Subcutaneous abdominal adipose tissue (tissue), 5 donors: Measurements from ENCODE around the gene EPB41L5.

Experiments
- H3K27ac ChIP-seq: one replicate; pipeline ENCODE4 v1.7.0; 2013; ENCODE audit warnings: low read depth, mild to moderate bottlenecking, inconsistent platforms, low read length, moderate library complexity
- H3K27me3 ChIP-seq, 5 donors: one replicate each; pipeline ENCODE4 v1.7.0; 2013; ENCODE audit warnings: low read length in 5 of 5, inconsistent platforms in 1 of 5; ENCODE audit not compliant: control insufficient read depth in 5 of 5, insufficient read depth in 4 of 5
- H3K36me3 ChIP-seq, 5 donors: one replicate each; pipeline ENCODE4 v1.7.0; 2013; ENCODE audit warnings: low read length in 5 of 5; ENCODE audit not compliant: control insufficient read depth in 5 of 5, insufficient read depth in 5 of 5
- H3K4me1 ChIP-seq, 5 donors: one replicate each; pipeline ENCODE4 v1.7.0; 2013; ENCODE audit warnings: low read length in 5 of 5, mild to moderate bottlenecking in 3 of 5, moderate library complexity in 1 of 5; ENCODE audit not compliant: control insufficient read depth in 5 of 5, insufficient read depth in 5 of 5
- H3K4me3 ChIP-seq, 5 donors: one replicate each; pipeline ENCODE4 v1.7.0; 2013; ENCODE audit warnings: low read length in 5 of 5, low read depth in 1 of 5
- H3K9ac ChIP-seq, 5 donors: one replicate each; pipeline ENCODE4 v1.7.0; 2013; ENCODE audit warnings: low read length in 5 of 5, mild to moderate bottlenecking in 4 of 5, moderate library complexity in 3 of 5
- H3K9me3 ChIP-seq, 5 donors: one replicate each; pipeline ENCODE4 v1.7.0; 2013; ENCODE audit warnings: low read length in 5 of 5; ENCODE audit not compliant: control insufficient read depth in 5 of 5
- donor health status: healthy.
- donor health status: healthy.
- donor health status: healthy.
- donor health status: healthy.
- donor health status: healthy.

EPB41L5 gene

DNA sequence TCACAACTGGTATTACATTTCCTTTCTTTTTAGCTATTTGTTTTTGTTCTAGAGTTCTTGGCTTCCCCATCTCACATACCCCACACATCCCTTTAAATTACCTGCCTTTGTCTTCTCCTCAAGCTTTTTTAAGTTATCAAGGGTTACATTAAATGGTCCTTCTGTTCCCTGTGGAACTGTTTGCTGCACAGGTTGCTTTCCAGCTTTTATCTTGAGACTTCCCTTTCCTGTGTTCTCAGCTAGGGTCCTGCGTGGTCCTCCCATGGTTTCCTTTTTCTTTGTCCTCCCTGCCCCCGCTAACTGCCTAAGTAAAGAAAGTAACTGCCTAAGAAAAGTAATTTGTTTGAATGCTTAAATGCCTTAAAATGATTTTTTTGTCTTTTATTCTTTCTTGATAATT lies 66.8 kb downstream of the EPB41L5 start:
- Histone ChIP-seq H3K9me3 (peaks cover 0 to 3% (median 0%) of the 10 kb centered on the region in 5 donors), H3K4me1 (no peaks in the 10 kb centered on the region), H3K36me3 (peaks cover 0 to 11% (median 7%) of the 10 kb centered on the region in 5 donors), H3K27me3 (no peaks in the 10 kb centered on the region), H3K9ac (no peak overlapping the region), H3K27ac (no peak overlapping the region), H3K4me3 (no peak overlapping the region)

DNA sequence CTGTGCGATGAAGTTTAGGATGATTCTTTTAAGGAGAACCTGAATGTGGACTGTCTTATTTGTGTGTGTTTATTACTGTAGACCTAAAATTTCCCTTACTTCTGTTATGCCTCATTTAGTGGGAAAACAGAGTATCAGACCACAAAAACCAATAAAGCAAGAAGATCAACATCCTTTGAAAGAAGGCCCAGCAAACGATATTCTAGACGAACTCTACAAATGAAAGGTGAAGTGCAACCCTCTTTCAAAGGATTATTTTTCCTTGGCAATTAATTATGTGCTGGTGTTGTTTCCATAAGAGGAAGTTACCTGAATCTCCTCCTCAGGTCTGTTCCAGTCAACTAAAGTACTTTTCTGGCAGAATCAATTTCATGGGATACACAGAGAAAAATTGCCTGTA lies 78.6 kb downstream of the EPB41L5 start:
- Histone ChIP-seq H3K4me1 (no peaks in the 10 kb centered on the region), H3K27ac (no peak overlapping the region), H3K4me3 (no peak overlapping the region), H3K9me3 (no peaks in the 10 kb centered on the region), H3K27me3 (no peaks in the 10 kb centered on the region), H3K36me3 (peaks cover 0 to 24% (median 19%) of the 10 kb centered on the region in 5 donors), H3K9ac (no peak overlapping the region)

DNA sequence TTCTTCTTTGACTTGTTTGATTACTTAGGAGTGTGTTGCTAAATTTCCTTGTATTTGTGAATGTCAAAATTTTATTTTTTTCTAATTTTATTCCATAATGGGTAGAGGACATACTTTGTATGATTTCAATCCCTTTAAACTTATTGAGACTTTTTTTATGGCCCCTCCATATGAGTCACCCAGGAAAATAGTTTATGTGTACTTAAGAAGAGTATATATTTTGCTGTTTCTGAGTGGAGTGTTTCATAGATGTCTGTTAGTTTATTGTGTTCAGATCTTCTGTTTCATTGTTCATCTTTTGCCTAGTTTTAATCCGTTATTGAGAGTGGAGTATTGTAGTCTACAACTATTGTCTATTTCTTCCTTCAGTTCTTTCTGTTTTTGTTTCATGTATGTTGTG lies 81.9 kb downstream of the EPB41L5 start:
- Histone ChIP-seq H3K4me1 (no peaks in the 10 kb centered on the region), H3K27me3 (no peaks in the 10 kb centered on the region), H3K27ac (no peak overlapping the region), H3K36me3 (peaks cover 0 to 20% (median 13%) of the 10 kb centered on the region in 5 donors), H3K9me3 (no peaks in the 10 kb centered on the region), H3K4me3 (no peak overlapping the region), H3K9ac (no peak overlapping the region)

DNA sequence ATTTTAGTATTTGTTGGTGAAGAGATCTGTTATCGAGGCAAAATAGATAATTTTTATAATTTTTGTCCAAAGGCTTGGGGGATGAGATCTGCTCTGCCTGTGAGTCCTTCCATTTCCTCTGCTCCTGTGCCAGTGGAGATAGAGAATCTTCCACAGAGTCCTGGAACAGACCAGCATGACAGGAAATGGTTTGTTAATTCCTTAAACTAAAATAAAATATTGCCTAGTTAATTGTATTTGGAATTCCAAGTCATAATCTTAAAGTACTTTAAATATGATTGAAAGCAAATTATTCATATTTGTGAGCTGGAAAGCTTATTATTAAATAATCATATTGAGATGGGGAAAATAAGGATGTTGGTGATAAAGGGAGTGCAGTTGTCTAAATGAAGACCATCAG lies 87.8 kb downstream of the EPB41L5 start:
- Histone ChIP-seq H3K4me1 (no peaks in the 10 kb centered on the region), H3K9ac (no peak overlapping the region), H3K27ac (no peak overlapping the region), H3K27me3 (no peaks in the 10 kb centered on the region), H3K36me3 (peaks cover 0 to 21% (median 14%) of the 10 kb centered on the region in 5 donors), H3K9me3 (no peaks in the 10 kb centered on the region), H3K4me3 (no peak overlapping the region)

DNA sequence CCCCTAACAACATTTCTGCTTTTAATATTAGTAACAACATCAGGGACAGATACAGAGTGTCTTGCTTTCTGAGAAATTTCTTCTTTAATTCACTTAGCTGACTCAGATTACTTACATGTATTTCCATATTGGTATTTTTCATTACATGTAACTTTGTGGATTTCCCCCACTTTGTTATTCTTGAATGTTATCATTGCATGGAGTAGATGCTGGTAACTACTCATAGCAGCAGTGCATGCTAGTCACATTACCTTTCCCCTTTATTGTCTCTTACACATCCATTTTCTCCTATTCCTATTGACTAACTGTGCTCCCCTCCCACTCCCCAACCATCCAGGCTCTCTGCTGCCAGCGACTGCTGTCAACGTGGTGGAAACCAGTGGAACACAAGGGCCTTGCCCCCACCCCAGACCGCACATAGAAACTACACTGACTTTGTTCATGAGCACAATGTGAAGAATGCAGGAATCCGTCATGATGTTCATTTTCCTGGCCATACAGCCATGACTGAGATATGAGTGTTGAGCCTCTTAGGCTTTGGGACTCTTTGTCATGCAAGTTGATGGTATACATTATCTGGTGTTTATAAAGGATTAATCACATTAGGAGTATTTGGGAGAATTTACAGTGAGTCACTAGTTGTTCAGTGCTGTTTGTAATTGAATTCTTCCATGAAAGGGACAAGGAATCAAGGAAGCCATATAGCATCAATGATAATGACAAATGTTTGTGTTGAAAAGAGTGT lies 91.0 kb downstream of the EPB41L5 start:
- H3K9me3 ChIP-seq: no peaks in the 10 kb centered on the region
- peaks cover 0 to 9% (median 0%) of the 10 kb centered on the region in 5 donors for H3K4me1 ChIP-seq
- no peak overlapping the region for H3K27ac ChIP-seq
- no peak overlapping the region for H3K4me3 ChIP-seq
- peaks cover 0 to 21% (median 12%) of the 10 kb centered on the region in 5 donors for H3K36me3 ChIP-seq
- H3K9ac ChIP-seq: no peak overlapping the region
- H3K27me3 ChIP-seq: no peaks in the 10 kb centered on the region

DNA sequence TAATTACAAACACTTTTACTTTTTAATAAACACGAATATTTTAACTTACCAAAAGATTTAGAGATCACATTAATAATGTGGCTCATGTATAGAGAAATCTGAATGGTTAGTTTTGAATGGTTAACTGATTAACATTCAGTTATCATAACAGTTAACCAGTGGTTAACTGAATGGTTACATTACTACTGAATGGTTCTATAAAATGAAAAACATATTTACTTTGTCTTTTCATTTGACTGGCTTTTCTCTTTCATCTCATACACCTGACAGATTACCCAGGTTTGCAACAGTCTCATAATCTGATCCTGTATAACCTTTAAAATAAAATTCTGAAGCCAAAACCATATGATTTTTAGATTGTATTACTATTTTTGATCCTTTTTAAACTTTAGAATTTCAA lies 91.9 kb downstream of the EPB41L5 start:
- Histone ChIP-seq H3K27ac (no peak overlapping the region), H3K9ac (no peak overlapping the region), H3K27me3 (no peaks in the 10 kb centered on the region), H3K36me3 (peaks cover 0 to 20% (median 12%) of the 10 kb centered on the region in 5 donors), H3K4me1 (peaks cover 0 to 16% (median 0%) of the 10 kb centered on the region in 5 donors), H3K9me3 (no peaks in the 10 kb centered on the region), H3K4me3 (no peak overlapping the region)

DNA sequence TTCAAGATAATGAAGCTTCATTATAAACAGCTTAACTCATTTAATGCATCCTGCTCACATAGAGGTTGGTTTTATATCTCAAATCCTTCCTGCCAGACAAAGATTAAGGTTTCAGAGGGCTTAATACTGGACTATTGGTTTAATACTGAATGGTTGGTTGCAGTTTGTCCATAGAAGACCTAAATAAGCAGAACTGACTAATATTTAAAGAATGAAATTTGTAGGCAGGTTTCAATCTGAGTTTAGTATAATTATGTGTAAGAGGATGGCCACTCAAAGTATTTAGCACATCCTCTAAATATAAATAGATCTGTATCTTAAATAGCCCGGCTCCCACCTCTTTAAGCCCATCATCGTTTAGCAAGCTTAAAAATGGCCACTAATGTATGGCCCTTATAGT lies 92.5 kb downstream of the EPB41L5 start:
- Histone ChIP-seq H3K27me3 (no peaks in the 10 kb centered on the region), H3K9ac (no peak overlapping the region), H3K9me3 (no peaks in the 10 kb centered on the region), H3K4me3 (no peak overlapping the region), H3K4me1 (peaks cover 0 to 16% (median 2%) of the 10 kb centered on the region in 5 donors), H3K36me3 (peaks cover 0 to 15% (median 12%) of the 10 kb centered on the region in 5 donors), H3K27ac (no peak overlapping the region)

DNA sequence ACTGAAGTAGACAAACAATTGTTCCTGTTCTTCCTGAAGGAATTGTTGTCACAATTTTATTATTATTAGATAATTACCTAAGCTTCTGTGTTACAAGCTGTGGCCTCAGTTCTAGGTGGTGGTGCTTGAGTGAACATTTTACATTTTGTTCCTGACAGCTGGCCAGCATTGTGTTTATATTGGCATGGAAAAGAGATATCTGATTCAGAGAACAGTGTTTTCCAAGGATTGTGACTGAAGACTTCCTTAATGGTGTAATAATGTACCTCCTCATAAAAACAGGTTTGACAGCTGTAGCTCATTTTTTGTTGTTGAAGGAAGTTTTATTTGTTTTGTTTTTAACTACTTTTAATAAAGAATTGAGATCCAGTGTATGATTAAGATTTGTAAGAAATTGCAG lies 95.2 kb downstream of the EPB41L5 start:
- Histone ChIP-seq H3K4me3 (no peak overlapping the region), H3K36me3 (peaks cover 0 to 9% (median 8%) of the 10 kb centered on the region in 5 donors), H3K4me1 (peaks cover 0 to 16% (median 4%) of the 10 kb centered on the region in 5 donors), H3K9ac (no peak overlapping the region), H3K27me3 (no peaks in the 10 kb centered on the region), H3K27ac (no peak overlapping the region), H3K9me3 (no peaks in the 10 kb centered on the region)

DNA sequence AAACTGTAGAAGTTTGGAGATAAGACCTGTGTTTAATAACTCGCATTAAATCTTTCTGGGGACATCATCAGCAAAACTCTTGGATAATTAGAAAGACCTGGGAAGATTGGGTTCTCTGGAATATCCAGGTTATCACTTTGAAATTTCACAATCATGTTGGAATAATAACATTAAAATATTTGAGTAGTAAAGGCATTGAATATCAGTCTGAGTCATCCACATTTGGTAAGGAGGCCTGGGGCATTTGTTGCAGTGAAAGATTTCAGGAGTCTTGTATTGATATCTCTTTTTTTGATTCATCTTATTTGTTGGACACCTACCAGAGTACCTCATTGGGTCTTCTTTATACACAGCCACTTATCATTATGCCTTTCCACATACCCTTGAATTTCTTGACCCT lies 95.9 kb downstream of the EPB41L5 start:
- H3K4me1 ChIP-seq: peaks cover 0 to 16% (median 4%) of the 10 kb centered on the region in 5 donors
- H3K4me3 ChIP-seq: no peak overlapping the region
- H3K36me3 ChIP-seq: peaks cover 0 to 8% (median 7%) of the 10 kb centered on the region in 5 donors
- H3K9ac ChIP-seq: no peak overlapping the region
- no peaks in the 10 kb centered on the region for H3K27me3 ChIP-seq
- no peak overlapping the region for H3K27ac ChIP-seq
- no peaks in the 10 kb centered on the region for H3K9me3 ChIP-seq

DNA sequence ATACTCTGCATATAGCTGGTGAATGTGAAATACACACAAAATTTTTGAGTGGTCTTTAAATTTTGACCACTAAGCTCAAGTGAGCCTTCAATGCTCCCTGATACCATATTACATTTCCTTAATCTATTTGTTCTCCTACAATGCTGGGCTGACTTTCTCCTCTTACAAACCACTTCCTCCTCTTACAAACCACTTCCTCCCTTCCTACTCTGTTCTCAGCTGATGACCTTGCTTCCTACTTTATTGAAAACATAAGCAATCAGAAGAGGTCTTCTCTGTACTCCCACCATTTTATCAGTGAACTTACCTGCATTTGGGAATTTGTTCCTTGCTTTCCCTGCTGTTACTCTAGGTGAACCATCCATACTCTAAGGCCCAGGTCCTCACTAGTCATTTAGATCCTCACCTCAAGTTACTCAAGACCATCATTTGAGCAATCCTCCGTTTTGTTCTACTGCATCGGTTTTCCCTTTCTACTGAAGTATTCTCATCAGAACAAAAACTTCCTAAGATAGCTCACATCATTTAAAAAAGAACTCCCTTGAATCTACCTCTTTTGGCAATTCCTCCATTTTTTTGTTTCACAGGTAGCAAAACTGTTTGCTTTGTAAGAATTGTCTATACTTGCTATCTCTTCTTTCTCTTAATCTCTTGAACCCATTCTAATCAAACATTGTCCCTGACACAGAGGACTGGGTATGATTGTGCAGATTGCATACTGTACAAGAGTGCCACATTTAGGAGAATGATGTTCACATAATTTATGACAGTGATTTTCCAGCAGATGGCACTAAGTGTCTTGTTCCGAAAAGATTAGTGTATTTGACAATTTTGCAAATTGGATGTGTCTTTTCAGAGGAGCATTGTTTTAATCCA lies 96.5 kb downstream of the EPB41L5 start:
- H3K36me3 ChIP-seq: peaks cover 0 to 4% (median under 1%) of the 10 kb centered on the region in 5 donors
- H3K27ac ChIP-seq: no peak overlapping the region

More for the DNA sequence above, 96.5 kb downstream of the EPB41L5 start:
- Histone ChIP-seq H3K4me1 (peaks cover 0 to 16% (median 4%) of the 10 kb centered on the region in 5 donors), H3K4me3 (no peak overlapping the region), H3K9ac (no peak overlapping the region), H3K27me3 (no peaks in the 10 kb centered on the region), H3K9me3 (no peaks in the 10 kb centered on the region)
